Liver (tissue), 3 donors: ENCODE data around the gene NCOR2.

ENCODE experiments used
- EGR1 ChIP-seq, 2 donors: IDR thresholded peaks; 2 replicates each; pipeline ENCODE4 v1.6.1; 2016 to 2018; ENCODE audit warnings: antibody characterized with exemption in 2 of 2, low read depth in 2 of 2
- JUND ChIP-seq, 2 donors: IDR thresholded peaks; 2 replicates each; pipeline ENCODE4 v1.6.1; 2016; ENCODE audit warnings: antibody characterized with exemption in 2 of 2
- RAD21 ChIP-seq, 2 donors: IDR thresholded peaks; 2 replicates each; pipeline ENCODE4 v1.6.1; 2016; ENCODE audit warnings: antibody characterized with exemption in 2 of 2, mild to moderate bottlenecking in 2 of 2
- RXRA ChIP-seq, 2 donors: IDR thresholded peaks; 2 replicates each; pipeline ENCODE4 v1.6.1; 2017 to 2018; ENCODE audit warnings: antibody characterized with exemption in 2 of 2, mild to moderate bottlenecking in 1 of 2
- SP1 ChIP-seq: IDR thresholded peaks from 2 replicates; pipeline ENCODE4 v1.6.1; 2018; ENCODE audit warnings: antibody characterized with exemption, mild to moderate bottlenecking
- TAF1 ChIP-seq: conservative IDR thresholded peaks from 2 replicates; pipeline ENCODE4 v1.6.1; 2016; ENCODE audit warnings: antibody characterized with exemption, mild to moderate bottlenecking
- YY1 ChIP-seq: IDR thresholded peaks from 2 replicates; pipeline ENCODE4 v1.6.1; 2016; ENCODE audit warnings: antibody characterized with exemption, mild to moderate bottlenecking
- TF ChIP-seq, protein P1 (sequence below): fragments of 150-350 bp; IDR thresholded peaks from 2 replicates; pipeline ENCODE4 v1.5.1; 2017; ENCODE audit warnings: improper control_type of control experiment, low read depth, low read length; ENCODE audit not compliant: missing input control
- TF ChIP-seq, protein P2 (sequence below): IDR thresholded peaks from 2 replicates; pipeline ENCODE4 v1.6.1; 2016; ENCODE audit warnings: antibody characterized with exemption, mild to moderate bottlenecking
- TF ChIP-seq, protein P3 (sequence below): IDR thresholded peaks from 2 replicates; pipeline ENCODE4 v1.6.1; 2016; ENCODE audit warnings: antibody characterized with exemption
- TF ChIP-seq, protein P4 (sequence below): IDR thresholded peaks from 2 replicates; pipeline ENCODE4 v1.6.1; 2016; ENCODE audit warnings: antibody characterized with exemption
- donor health status: healthy.
- donor health status: healthy.

GRCh38 chr12:124555168-124556073 is 12.0 kb downstream of the NCOR2 start:
- TF ChIP-seq, protein P1, sequence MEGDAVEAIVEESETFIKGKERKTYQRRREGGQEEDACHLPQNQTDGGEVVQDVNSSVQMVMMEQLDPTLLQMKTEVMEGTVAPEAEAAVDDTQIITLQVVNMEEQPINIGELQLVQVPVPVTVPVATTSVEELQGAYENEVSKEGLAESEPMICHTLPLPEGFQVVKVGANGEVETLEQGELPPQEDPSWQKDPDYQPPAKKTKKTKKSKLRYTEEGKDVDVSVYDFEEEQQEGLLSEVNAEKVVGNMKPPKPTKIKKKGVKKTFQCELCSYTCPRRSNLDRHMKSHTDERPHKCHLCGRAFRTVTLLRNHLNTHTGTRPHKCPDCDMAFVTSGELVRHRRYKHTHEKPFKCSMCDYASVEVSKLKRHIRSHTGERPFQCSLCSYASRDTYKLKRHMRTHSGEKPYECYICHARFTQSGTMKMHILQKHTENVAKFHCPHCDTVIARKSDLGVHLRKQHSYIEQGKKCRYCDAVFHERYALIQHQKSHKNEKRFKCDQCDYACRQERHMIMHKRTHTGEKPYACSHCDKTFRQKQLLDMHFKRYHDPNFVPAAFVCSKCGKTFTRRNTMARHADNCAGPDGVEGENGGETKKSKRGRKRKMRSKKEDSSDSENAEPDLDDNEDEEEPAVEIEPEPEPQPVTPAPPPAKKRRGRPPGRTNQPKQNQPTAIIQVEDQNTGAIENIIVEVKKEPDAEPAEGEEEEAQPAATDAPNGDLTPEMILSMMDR, result no peak
- TF ChIP-seq, protein P2, sequence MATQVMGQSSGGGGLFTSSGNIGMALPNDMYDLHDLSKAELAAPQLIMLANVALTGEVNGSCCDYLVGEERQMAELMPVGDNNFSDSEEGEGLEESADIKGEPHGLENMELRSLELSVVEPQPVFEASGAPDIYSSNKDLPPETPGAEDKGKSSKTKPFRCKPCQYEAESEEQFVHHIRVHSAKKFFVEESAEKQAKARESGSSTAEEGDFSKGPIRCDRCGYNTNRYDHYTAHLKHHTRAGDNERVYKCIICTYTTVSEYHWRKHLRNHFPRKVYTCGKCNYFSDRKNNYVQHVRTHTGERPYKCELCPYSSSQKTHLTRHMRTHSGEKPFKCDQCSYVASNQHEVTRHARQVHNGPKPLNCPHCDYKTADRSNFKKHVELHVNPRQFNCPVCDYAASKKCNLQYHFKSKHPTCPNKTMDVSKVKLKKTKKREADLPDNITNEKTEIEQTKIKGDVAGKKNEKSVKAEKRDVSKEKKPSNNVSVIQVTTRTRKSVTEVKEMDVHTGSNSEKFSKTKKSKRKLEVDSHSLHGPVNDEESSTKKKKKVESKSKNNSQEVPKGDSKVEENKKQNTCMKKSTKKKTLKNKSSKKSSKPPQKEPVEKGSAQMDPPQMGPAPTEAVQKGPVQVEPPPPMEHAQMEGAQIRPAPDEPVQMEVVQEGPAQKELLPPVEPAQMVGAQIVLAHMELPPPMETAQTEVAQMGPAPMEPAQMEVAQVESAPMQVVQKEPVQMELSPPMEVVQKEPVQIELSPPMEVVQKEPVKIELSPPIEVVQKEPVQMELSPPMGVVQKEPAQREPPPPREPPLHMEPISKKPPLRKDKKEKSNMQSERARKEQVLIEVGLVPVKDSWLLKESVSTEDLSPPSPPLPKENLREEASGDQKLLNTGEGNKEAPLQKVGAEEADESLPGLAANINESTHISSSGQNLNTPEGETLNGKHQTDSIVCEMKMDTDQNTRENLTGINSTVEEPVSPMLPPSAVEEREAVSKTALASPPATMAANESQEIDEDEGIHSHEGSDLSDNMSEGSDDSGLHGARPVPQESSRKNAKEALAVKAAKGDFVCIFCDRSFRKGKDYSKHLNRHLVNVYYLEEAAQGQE, result no peak
- TF ChIP-seq EGR1 (IDR thresholded peaks at IDR 0.05; ENCODE audit: low read depth in 2 of 2) (no peak), RAD21 (IDR thresholded peaks at IDR 0.05) (no peak), YY1 (no peak), TAF1 (no peak), SP1 (no peak), JUND (IDR thresholded peaks at IDR 0.05) (no peak), RXRA (IDR thresholded peaks at IDR 0.05) (no peak)
- TF ChIP-seq, protein P3, sequence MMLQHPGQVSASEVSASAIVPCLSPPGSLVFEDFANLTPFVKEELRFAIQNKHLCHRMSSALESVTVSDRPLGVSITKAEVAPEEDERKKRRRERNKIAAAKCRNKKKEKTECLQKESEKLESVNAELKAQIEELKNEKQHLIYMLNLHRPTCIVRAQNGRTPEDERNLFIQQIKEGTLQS, result no peak
- TF ChIP-seq, protein P4, sequence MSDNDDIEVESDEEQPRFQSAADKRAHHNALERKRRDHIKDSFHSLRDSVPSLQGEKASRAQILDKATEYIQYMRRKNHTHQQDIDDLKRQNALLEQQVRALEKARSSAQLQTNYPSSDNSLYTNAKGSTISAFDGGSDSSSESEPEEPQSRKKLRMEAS, result no peak
